ENCODE data around the gene PALLD.

GRCh38 chr4:168865854-168866253, 369.0 kb downstream of the PALLD start:
- TF ChIP-seq, protein P1, sequence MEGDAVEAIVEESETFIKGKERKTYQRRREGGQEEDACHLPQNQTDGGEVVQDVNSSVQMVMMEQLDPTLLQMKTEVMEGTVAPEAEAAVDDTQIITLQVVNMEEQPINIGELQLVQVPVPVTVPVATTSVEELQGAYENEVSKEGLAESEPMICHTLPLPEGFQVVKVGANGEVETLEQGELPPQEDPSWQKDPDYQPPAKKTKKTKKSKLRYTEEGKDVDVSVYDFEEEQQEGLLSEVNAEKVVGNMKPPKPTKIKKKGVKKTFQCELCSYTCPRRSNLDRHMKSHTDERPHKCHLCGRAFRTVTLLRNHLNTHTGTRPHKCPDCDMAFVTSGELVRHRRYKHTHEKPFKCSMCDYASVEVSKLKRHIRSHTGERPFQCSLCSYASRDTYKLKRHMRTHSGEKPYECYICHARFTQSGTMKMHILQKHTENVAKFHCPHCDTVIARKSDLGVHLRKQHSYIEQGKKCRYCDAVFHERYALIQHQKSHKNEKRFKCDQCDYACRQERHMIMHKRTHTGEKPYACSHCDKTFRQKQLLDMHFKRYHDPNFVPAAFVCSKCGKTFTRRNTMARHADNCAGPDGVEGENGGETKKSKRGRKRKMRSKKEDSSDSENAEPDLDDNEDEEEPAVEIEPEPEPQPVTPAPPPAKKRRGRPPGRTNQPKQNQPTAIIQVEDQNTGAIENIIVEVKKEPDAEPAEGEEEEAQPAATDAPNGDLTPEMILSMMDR (IDR thresholded peaks at IDR 0.05), result no peak
- no peak for TF ChIP-seq POLR2A (IDR thresholded peaks at IDR 0.05)

Data from suprapubic skin (tissue), 3 donors.